D341Med (cell line): Measurements from ENCODE around the gene PYGB.

Experiments
- DNase-seq: peaks from one replicate; pipeline ENCODE4 v3.0.0; 2012; ENCODE audit warnings: low spot score

Gene PYGB

GRCh38 chr20:25336561-25337422, 88.9 kb downstream of the PYGB start:
- peak; percentile 72 for DNase-seq

DNA sequence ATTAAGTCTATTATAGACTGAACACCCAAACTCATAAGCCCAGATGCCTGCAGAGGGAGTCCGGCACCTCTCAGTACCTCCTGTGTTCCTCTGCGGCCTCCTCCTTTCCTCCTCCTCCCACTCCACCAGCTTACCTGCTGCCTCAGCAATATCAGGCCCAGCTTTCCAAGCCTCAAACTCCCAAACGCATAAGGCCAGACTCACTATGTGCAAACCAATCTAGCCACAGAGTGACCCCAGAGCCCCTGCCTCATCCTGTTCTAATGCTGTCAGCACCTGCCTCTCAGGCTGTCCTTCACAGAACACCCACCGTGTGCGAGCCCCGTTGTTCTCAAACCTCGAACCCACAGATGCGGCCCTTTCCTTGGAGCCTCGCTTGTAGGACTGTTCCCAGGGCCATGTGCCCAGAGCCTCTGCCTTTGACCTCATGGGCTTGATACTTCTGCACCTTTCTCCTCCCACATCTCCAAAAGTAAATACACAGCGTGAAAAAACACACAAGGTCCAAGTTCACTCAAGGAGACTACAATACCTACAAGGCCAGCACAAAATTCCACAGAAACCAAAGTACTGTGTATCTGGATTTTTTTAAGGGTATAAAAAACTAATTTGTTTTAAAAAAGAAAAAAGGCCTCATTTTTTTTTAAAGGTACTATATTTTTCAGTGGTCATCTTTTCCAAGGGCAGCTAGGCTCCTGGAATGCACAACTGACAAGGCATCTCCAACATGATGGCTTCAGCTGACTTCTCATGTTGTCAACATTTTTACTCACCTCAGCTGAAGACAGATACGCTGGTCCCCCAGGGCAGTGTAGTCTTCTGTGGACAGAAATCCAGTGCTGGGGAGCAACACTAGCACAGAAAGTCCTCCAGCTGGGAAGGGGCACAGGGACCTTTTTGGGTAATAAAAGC, 90.5 kb downstream of the PYGB start:
- peak; percentile 23 for DNase-seq

- peak; percentile 14 for DNase-seq
Observed at GRCh38 chr20:25339608-25340007, 91.7 kb downstream of the PYGB start.

DNA sequence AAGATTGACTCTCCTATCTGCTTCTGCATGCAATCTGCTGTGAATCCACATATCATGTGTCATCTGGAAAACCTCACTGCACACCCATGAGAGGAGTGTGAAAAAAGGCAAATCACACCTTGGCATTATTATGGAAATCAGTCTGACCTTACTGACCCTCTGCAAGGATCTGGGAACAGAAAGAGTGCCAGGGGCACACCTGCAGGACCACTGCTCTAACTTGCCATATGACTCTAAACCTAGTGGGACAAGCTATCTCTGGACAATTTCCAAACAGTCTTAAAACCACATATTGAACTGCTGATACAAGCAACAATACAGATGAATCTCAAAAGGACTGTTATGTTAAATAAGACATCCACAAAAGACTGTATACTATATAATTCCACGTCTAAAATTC, 92.5 kb downstream of the PYGB start:
- DNase-seq: no peak

DNA sequence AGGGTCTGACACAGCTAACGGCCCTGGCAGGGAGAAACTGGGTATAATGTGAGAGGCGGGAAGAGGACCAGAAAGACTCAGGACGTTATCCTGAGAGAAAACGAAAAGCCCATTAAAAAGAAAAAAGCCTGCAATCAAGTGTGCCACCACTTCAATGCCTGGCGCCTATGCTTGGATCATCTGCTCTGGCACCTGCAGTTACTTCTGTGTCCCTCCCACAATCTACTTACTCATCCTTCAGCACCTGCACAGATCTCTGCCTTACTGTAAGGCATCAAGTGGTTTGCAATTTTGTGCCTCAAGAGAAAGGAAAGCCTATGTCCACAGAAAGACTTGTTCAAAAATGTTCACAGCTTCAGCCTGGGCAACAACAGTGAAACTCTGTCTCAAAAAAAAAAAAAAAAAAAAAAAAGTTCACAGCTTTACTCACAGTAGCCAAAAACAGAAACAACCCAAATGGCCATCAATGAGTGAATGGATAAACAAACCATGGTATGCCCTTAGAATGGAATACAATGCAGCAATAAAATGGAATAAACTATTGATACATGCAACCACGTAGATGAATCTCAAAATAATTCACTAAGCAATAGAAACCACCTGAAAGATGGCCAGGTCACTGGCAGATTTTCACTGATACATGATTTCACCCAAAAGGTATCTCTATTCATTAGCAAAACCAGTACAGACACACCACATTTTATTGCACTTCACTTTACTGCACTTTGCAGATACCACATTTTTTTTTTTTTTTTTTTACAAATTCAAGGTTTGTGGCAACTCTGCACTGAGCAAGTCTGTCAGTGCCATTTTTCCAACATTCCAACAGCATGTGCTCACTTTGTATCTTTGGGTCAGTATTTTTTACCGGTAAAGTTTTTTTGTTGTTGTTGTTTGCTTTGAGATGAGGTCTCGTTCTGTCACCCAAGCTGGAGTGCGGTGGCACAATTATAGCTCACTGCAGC, 94.1 kb downstream of the PYGB start:
- peak; percentile 8 for DNase-seq

GRCh38 chr20:25344634-25345033, 96.7 kb downstream of the PYGB start:
- DNase-seq: no peak

DNA sequence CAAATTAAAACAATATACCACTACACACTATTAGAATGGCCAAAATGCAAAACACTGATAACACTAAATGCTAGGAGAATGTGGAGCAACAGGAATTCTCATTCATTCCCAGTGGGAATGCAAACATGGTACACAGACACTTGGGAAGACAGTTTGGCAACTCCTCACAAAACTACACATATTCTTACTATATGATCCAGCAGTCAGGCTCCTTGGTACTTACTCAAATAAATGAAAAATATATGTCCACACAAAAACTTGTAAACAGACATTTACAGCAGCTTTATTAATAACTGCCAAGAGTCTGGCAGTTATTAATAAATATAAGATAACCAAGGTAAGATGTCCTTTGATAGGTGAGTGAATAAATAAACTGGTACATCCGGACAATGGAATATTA, 97.8 kb downstream of the PYGB start:
- no peak for DNase-seq

DNA sequence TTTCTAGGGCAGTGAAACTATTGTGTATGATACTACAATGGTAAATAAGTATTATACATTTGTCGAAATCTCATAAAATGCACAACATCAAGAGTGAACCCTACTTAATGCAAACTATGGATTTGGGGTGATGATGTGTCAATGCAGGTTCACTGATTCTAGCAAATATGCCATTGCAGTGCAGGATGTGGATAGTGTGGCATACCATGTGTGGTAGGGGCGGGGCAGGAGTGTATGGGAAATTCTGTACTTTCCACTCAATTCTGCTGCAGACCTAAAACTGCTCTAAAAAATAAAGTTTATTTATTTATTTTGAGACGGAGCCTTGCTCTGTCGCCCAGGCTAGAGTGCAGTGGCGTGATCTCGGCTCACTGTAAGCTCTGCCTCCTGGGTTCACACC, 98.5 kb downstream of the PYGB start:
- no peak for DNase-seq
